Measurements from ENCODE around the gene TPRA1. TPM values are rescaled to one million over a fixed set of nuclear protein-coding genes. Genes with fewer than 3 reads are reported as not detected.

Gene TPRA1
- total RNA-seq, 1 experiment from 2014 or later: 35.1 TPM

GRCh38 chr3:127640042-127640355, 49.5 kb upstream of the TPRA1 start:
- Histone ChIP-seq H3K27ac (ENCODE audit: low read depth, low read length) (no peak overlapping the region), H4K20me1 (ENCODE audit: insufficient read depth) (no peaks in the 10 kb centered on the region), H3K36me3 (ENCODE audit: control insufficient read depth in 1 of 2, insufficient read depth in 2 of 2, low read length in 2 of 2) (no peaks in the 10 kb centered on the region), H3K27me3 (ENCODE audit: insufficient read depth, low read length) (no peaks in the 10 kb centered on the region), H3K9ac (ENCODE audit: low read length) (no peak overlapping the region), H3K4me3 (replicated peaks in 1 of 2; ENCODE audit: low read depth in 1 of 2, low read length in 2 of 2) (no peak overlapping the region), H3K9me3 (ENCODE audit: control insufficient read depth in 1 of 2, insufficient read depth in 1 of 2, low read depth in 1 of 2, low read length in 2 of 2) (no peaks in the 10 kb centered on the region), H2AFZ (ENCODE audit: low read depth, low read length, poor library complexity, severe bottlenecking) (no peak overlapping the region), H3K4me1 (ENCODE audit: control insufficient read depth in 1 of 2, insufficient read depth in 2 of 2, low read length in 2 of 2) (peaks cover 0 to 4% of the 10 kb centered on the region in 2 experiments; a peak in 1 of 4 replicates), H3K9me2 (ENCODE audit: insufficient read depth) (no peaks in the 10 kb centered on the region), H3K4me2 (ENCODE audit: low read length) (no peak overlapping the region), H3K79me2 (ENCODE audit: insufficient read depth, low read length) (no peaks in the 10 kb centered on the region)
- intact Hi-C loops (cut with micrococcal nuclease): no loop called here
- RAD21 ChIA-PET (ENCODE audit: low non-redundant PET in 1 of 2, low total read pairs in 2 of 2, uncharacterized antibody in 2 of 2, unreplicated experiment in 2 of 2): interaction anchor here in 1 of 2 experiments (0.6 kb wide), 1 partner anchor 55 kb away, joined by 5 read pairs; no protein-coding TSS in a partner anchor
- no TSS peak for BruUV-seq (replicated peaks)
- DNase-seq (ENCODE audit: low read depth, low spot score) (no peak), ATAC-seq (no peak)
- CTCF ChIA-PET: no interaction called here
- no peak for TF ChIP-seq REST (IDR thresholded peaks at IDR 0.05; ENCODE audit: low read depth)
- TF ChIP-seq JUND (IDR thresholded peaks at IDR 0.05): no peak
- no peak for TF ChIP-seq SP1 (IDR thresholded peaks at IDR 0.05; ENCODE audit: low read depth)
- no peak for TF ChIP-seq FOSL1 (IDR thresholded peaks at IDR 0.05; ENCODE audit: low read depth)
- TF ChIP-seq RAD21 (IDR thresholded peaks at IDR 0.05; ENCODE audit: low read depth): no peak
- TF ChIP-seq POLR2A (IDR thresholded peaks at IDR 0.05; ENCODE audit: borderline replicate concordance, extremely low read depth, insufficient read depth, insufficient read length): no peak
- no peak for TF ChIP-seq MAX (IDR thresholded peaks at IDR 0.05)
- POLR2A ChIA-PET: no interaction called here
